Measurements from ENCODE around the gene APH1B.

DNA sequence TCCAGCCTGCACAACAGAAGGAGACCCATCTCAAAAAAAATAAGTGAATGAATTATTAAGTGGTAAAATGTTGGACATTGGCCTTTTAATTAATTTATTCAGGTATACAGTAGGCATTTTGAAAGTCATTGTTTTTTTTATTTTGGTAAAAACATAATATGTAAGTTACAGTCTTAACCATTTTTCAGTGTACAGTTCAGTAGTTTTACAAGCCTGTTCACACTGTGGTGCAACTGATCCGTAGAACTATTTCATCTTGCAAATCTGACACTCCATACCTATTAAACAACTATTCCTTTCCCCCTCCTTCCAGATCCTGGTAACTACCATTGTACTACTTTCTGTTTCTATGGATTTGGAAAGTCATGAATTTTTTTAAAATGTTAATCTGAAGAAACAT, 36.1 kb upstream of the APH1B start:
- TF ChIP-seq POLR2A (IDR thresholded peaks at IDR 0.05; ENCODE audit: low read depth, low read length) = no peak
- TF ChIP-seq POLR2AphosphoS5 (IDR thresholded peaks at IDR 0.05; ENCODE audit: low read depth, low read length) = no peak
- no peak for TF ChIP-seq POU2F2 (IDR thresholded peaks at IDR 0.05; ENCODE audit: low read depth, low read length)
- TF ChIP-seq TAF1 (IDR thresholded peaks at IDR 0.05; ENCODE audit: low read depth, low read length) = no peak
- TF ChIP-seq SPI1 (IDR thresholded peaks at IDR 0.05; ENCODE audit: low read depth, low read length) = no peak
- TF ChIP-seq PAX5 (IDR thresholded peaks at IDR 0.05; ENCODE audit: insufficient read depth, low read length, severe bottlenecking) = no peak

Measured in GM12891 (cell line).